22Rv1 (cell line): ENCODE measurements around the gene WDTC1.
"Not testable (repeated sequence)": the region's sequence is repeated elsewhere in the genome, so short reads cannot be mapped to it uniquely, and the experiment has no call there.

Experiments
- H3K27ac ChIP-seq: fragments of 450-650 bp; 2 replicates; pipeline ENCODE4 v1.5.1; 2017
- ZFX ChIP-seq: fragments of 450-650 bp; IDR thresholded peaks from 2 replicates; pipeline ENCODE4 v1.6.1; 2017; ENCODE audit warnings: antibody characterized with exemption, borderline replicate concordance
- TF ChIP-seq, protein P1 (sequence below): fragments of 450-650 bp; IDR thresholded peaks from 2 replicates; pipeline ENCODE4 v1.5.1; 2017; ENCODE audit warnings: mild to moderate bottlenecking

The WDTC1 gene

DNA sequence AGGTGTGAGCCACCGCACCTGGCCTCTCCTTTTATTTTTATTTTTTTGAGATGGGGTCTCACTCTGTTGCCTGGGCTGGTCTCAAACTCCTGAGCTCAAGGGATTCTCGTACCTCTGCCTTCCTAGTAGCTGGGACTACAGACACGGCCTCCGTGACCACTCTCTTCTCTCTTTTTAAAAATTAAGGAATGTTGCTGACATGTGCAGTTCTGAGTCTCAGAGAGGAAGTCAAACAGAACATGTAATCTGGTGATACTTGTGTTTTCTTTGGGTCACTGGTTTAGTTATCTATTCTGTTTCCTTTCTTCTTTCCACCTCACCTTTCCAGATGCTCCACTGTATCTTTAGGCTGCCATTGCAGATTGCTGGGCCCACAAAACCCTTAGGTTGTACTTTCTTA, 2.7 kb downstream of the WDTC1 start:
- H3K27ac ChIP-seq, result no peak overlapping the region
- no peak for TF ChIP-seq ZFX
- TF ChIP-seq, protein P1, sequence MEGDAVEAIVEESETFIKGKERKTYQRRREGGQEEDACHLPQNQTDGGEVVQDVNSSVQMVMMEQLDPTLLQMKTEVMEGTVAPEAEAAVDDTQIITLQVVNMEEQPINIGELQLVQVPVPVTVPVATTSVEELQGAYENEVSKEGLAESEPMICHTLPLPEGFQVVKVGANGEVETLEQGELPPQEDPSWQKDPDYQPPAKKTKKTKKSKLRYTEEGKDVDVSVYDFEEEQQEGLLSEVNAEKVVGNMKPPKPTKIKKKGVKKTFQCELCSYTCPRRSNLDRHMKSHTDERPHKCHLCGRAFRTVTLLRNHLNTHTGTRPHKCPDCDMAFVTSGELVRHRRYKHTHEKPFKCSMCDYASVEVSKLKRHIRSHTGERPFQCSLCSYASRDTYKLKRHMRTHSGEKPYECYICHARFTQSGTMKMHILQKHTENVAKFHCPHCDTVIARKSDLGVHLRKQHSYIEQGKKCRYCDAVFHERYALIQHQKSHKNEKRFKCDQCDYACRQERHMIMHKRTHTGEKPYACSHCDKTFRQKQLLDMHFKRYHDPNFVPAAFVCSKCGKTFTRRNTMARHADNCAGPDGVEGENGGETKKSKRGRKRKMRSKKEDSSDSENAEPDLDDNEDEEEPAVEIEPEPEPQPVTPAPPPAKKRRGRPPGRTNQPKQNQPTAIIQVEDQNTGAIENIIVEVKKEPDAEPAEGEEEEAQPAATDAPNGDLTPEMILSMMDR, result no peak

- TF ChIP-seq, protein P1, result no peak
- TF ChIP-seq ZFX, result no peak
- H3K27ac ChIP-seq, result no peak overlapping the region
Measured at GRCh38 chr1:27238032-27238431, 3.6 kb downstream of the WDTC1 start.

DNA sequence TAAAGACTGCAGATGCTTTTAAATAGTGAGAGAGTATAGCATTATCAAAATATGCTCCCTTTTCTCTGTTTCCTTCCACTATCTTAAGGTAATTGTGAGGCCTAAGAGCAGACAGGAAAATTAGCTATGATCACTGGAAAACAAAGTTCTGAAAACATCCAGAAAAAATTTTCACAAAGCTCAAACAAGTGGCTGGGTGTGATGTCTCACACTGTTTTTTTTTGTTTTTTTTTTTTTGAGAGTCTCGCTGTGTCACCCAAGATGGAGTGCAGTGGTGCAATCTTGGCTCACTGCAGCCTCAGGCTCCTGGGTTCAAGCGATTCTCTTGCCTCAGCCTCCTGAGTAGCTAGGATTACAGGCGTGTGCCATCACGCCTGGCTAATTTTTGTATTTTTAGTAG, 7.2 kb downstream of the WDTC1 start:
- no peak overlapping the region for H3K27ac ChIP-seq
- no peak for TF ChIP-seq ZFX
- TF ChIP-seq, protein P1, result no peak

DNA sequence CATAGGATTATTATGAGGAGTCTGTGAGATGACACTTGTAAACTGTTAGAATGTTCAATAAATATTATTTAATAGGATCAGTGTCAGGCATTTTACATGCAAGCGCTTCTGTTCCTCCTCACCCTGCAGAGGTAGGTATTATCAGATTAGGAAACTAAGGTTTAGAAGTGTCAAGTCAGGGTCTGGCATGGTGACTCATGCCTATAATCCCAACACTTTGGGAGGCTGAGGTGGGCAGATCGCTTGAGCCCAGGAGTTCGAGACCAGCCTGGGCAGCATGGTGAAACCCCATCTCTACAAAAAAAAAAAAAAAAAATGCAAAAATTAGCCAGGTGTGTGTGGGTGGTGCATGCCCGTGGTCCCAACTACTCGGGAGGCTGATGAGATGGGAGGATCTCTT, 9.2 kb downstream of the WDTC1 start:
- not testable (repeated sequence) for H3K27ac ChIP-seq

DNA sequence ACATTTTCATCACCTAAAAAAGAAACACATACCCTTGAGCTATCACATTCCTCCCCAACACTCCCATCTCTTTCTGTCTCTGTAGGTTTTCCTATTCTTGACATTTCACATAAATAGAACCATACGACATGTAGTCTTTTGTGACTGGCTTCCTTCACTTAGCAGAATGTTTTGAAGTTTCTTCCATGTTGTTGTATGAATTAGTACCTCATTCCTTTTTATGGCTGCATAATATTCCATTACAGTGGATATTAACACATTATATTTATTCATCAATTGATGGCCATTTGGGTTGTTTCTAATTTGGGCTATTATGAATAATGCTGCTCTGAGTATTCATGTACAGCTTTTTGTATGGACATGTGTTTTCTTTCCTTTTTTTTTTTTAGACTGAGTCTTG, 11.8 kb downstream of the WDTC1 start:
- TF ChIP-seq, protein P1, result no peak
- TF ChIP-seq ZFX, result no peak
- no peak overlapping the region for H3K27ac ChIP-seq

DNA sequence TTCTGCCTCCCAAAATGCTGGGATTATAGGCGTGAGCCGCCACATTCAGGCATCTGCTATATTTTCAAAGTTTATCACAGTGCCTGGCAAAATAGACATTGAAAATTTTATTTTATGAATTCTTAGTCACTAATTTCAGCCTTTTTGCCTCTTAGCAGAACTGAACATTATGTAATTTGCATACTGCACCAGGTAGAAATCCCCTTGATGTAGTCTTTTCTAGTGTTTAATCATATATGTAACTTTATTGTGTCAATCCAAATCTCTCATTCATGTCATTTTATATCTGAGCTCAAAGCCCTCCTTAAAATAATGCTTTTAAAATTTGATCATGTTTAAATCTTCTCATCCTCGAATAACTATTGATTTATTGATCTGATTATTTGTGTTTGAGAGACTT, 19.2 kb downstream of the WDTC1 start:
- H3K27ac ChIP-seq, result no peak overlapping the region
- TF ChIP-seq, protein P1, result no peak
- TF ChIP-seq ZFX, result no peak

- H3K27ac ChIP-seq, result no peak overlapping the region
- TF ChIP-seq ZFX, result no peak
- TF ChIP-seq, protein P1, result no peak
Measured at GRCh38 chr1:27255136-27255535, 20.7 kb downstream of the WDTC1 start.

- no peak for TF ChIP-seq ZFX
- TF ChIP-seq, protein P1, result no peak
- H3K27ac ChIP-seq, result no peak overlapping the region
Measured at GRCh38 chr1:27257155-27257554, 22.7 kb downstream of the WDTC1 start.
